Ramos (cell line): Measurements from ENCODE around the gene MPZL3.
"Not testable (repeated sequence)": the region's sequence is repeated elsewhere in the genome, so short reads cannot be mapped to it uniquely, and the experiment has no call there.

Experiments used
- in situ Hi-C: fragments of 300-500 bp; cut with MboI; formaldehyde crosslinking; loops from one replicate; pipeline ENCODE4 v1.14.3; 2022; ENCODE audit warnings: low sequenced_read_pairs; ENCODE audit not compliant: unreplicated experiment

MPZL3 gene

GRCh38 chr11:118193910-118194566 is 58.1 kb downstream of the MPZL3 start:
- in situ Hi-C loops: loop anchor here (10.0 kb wide), 1 partner anchor 311 kb away; no protein-coding TSS in a partner anchor

DNA sequence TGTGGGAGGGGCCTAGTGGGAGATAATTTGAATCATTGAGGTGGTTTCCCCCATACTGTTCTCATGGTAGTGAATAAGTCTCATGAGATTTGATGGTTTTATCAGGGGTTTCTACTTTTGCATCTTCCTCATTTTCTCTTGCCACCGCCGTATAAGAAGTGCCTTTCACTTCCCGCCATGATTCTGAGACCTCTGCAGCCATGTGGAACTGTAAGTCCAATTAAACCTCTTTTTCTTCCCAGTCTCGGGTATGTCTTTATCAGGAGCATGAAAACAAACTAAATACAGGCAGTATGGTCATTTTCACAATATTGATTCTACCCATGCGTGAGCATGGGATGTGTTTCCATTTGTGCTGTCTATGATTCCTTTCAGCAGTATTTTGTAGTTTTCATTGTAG is 59.3 kb downstream of the MPZL3 start:
- in situ Hi-C loops: loop anchor here (10.0 kb wide), 1 partner anchor 312 kb away; no protein-coding TSS in a partner anchor

DNA sequence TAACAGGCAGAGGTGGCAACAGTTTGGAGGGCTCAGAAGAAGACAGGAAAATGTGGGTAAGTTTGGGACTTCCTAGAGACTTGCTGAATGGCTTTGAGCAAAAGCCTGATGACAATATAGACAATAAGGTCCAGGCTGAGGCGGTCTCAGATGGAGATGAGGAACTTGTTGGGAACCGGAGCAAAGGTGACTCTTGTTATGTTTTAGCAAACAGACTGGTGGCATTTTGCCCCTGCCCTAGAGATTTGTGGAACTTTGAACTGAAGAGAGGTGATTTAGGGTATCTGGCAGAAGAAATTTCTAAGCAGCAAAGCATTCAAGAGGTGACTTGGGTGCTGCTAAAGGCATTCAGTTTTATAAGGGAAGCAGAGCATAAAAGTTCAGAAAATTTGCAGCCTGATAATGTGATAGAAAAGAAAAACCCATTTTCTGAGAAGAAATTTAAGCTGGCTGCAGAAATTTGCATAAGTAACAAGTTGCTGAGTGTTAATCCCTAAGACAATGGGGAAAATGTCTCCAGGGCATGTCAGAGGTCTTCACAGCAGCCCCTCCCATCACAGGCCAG is 61.1 kb downstream of the MPZL3 start:
- in situ Hi-C loops: loop anchor here (10.0 kb wide), 1 partner anchor 314 kb away; no protein-coding TSS in a partner anchor

DNA sequence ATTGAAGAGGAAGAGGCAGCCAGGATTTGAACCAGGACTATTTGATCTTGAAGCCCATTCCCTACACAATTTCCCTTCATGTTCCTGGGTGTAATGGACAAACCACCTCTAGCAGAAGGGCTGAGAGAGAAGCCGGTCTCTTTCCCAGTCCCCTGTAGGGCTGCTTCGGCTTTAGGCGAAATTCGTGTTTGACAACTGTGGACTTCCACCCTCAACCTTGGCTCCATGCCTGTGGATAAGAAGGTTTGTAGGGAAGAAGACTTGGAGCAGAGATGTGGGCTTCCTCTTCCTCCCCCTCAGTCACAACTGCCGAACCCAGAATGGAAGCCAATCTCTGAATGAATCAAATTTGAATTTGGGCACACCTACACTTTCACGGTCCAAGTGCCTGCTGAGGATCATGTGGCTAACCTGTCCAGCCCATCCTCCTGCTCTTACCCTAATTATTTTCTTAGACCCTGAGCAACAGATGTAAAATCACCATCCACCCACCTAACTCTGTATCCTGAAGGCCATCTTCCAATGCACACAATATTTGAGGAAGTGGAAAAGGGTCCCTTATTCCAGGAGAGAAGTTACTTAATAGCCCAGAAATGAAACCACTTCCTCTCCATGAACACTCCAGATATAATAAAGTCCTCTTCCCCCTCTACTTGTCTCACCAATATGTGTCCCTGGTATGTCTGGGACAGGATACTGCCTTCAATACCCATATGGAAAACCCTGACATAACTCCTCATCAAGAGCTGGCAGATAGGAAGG is 65.6 kb downstream of the MPZL3 start:
- in situ Hi-C loops: no loop called here

DNA sequence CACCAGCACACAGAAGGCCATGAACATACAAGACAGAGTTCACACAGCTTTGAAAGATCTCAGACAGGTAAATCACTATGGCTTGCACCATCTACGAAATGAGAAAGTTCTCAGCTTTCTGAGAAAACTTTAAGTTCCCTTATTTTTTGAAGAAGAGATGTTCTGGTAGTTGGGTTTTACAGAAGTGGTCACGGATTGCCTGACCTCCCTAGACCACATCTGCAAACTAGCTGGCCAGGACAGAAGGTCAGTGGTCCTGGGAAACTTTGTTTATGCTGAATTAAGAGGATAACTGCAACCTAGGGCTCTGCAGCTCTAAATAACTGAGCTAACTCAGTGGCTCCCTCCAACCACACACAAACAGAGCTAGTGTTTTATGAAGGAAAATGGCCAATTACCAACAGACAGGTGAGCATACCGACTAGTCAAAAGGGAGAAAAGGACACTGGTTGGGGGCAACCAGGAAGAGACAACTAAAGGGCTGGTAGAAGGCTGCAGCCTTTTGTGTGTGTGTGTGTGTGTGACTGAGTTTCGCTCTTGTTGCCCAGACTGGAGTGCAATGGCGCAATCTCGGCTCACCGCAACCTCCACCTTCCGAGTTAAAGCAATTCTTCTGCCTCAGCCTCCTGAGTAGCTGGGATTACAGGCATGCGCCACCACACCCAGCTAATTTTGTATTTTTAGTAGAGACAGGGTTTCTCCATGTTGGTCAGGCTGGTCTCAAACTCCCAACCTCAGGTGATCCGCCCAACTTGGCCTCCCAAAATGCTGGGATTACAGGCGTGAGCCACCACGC is 67.2 kb downstream of the MPZL3 start:
- in situ Hi-C loops: no loop called here

DNA sequence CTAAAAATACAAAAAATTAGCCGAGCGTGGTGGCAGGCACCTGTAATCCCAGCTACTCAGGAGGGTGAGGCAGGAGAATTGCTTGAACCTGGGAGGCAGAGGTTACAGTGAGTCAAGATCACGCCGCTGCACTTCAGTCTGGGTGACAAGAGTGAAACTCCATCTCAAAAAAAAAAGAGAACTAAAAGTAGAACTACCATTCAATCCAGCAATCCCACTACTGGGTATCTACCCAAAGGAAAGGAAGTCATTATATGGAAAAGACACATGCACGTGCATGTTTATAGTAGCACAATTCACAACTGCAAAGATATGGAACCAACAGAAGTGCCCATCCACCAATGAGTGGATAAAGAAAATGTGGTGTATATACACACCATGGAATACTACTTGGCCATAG is 68.5 kb downstream of the MPZL3 start:
- in situ Hi-C loops: not testable (repeated sequence)

- in situ Hi-C loops: no loop called here
These were observed 71.9 kb downstream of the MPZL3 start for GRCh38 chr11:118180300-118180703.

DNA sequence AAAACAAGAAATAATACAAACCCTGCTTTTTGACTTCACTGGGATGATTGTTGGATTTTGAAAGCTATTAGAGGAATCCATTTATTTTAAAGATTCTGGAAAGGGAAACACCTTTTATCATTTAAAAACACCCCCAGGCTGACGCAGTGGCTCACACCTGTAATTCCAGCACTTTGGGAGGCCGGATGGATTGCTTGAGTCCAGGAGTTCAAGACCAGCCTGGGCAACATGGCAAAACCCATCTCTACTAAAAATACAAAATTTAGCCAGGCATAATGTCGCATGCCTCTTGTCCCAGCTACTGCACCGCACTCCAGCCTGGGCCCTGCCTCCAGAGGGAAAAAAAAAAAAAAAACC is 75.4 kb downstream of the MPZL3 start:
- in situ Hi-C loops: no loop called here
